Gastroesophageal sphincter (tissue), 3 donors: ENCODE measurements around the gene ADAMTS17.

Experiments
- CTCF ChIP-seq, 4 experiments: fragments of 200-600 bp in 2 of 4; fragments of 450-650 bp in 2 of 4; sonication (generic) in 1 of 4; IDR thresholded peaks; one replicate each; pipeline ENCODE4 v1.5.1; 2017 to 2019; ENCODE audit warnings: antibody characterized with exemption in 4 of 4, mild to moderate bottlenecking in 2 of 4, moderate library complexity in 2 of 4
- EP300 ChIP-seq: sonication (generic); formaldehyde crosslinking; IDR thresholded peaks from one replicate; pipeline ENCODE4 v1.6.1; 2017; ENCODE audit warnings: antibody characterized with exemption, mild to moderate bottlenecking
- POLR2A ChIP-seq, 2 donors: fragments of 450-650 bp; IDR thresholded peaks; one replicate each; pipeline ENCODE4 v1.6.1; 2017; ENCODE audit warnings: antibody characterized with exemption in 2 of 2, mild to moderate bottlenecking in 2 of 2, moderate library complexity in 1 of 2

GRCh38 chr15:100174159-100174903 lies 167.4 kb downstream of the ADAMTS17 start:
- TF ChIP-seq POLR2A (IDR thresholded peaks at IDR 0.05) = no peak
- TF ChIP-seq EP300 = no peak
- no peak for TF ChIP-seq CTCF (IDR thresholded peaks at IDR 0.05)
